Cardiac muscle cell (in vitro differentiated cells and primary cell): ENCODE results near the gene BRICD5. TPM values are rescaled to one million over a fixed set of nuclear protein-coding genes. Genes with fewer than 3 reads are reported as not detected.

Source experiments
- DNase-seq, 2 donors: peaks; one replicate each; pipeline versions ENCODE4 v3.0.0 to v3.0.0-alpha.2; 2010 to 2017; ENCODE audit warnings: low read depth in 1 of 2, low spot score in 1 of 2
- H3K27ac ChIP-seq: fragments of 200-600 bp; sonication (generic); 2 replicates; pipeline ENCODE4 v1.5.1; 2016
- H3K27me3 ChIP-seq: fragments of 200-600 bp; sonication (generic); 2 replicates; pipeline ENCODE4 v1.6.0; 2016; ENCODE audit warnings: control low read depth
- H3K36me3 ChIP-seq: fragments of 200-600 bp; sonication (generic); 2 replicates; pipeline ENCODE4 v1.5.1; 2016; ENCODE audit warnings: control low read depth
- H3K4me1 ChIP-seq: fragments of 200-600 bp; sonication (generic); 2 replicates; pipeline ENCODE4 v1.8.1; 2017; ENCODE audit warnings: low read depth, mild to moderate bottlenecking, mixed run types
- H3K4me3 ChIP-seq: fragments of 200-600 bp; sonication (generic); 2 replicates; pipeline ENCODE4 v1.5.1; 2016; ENCODE audit warnings: mild to moderate bottlenecking
- H3K9me3 ChIP-seq: fragments of 200-600 bp; sonication (generic); 2 replicates; pipeline ENCODE4 v1.5.1; 2017; ENCODE audit warnings: low read depth, mild to moderate bottlenecking, control low read depth
- CTCF ChIP-seq: IDR thresholded peaks from 2 replicates; pipeline ENCODE4 v1.5.1; 2012; ENCODE audit warnings: low read depth, mild to moderate bottlenecking, low read length
- polyA plus RNA-seq: library from polyadenylated mRNA; unstranded; fragments of >200 nt; fragmentation: Nextera tagmentation; extraction: Ambion mirVana; gene quantifications from 2 replicates; pipeline ENCODE4 v1.2.1, GENCODE V29; 2016
- total RNA-seq: library from RNA; depleted of rRNA; stranded (reverse); fragments of >200 nt; gene quantifications from 2 replicates; pipeline ENCODE4 v1.2.3, GENCODE V29; 2016

The BRICD5 gene
- total and polyA plus RNA-seq, 2 experiments from 2014 or later, result 21.8 to 24.6 TPM

- Histone ChIP-seq H3K4me3 (no peak overlapping the region), H3K27me3 (no peaks in the 10 kb centered on the region), H3K36me3 (peaks cover 5% of the 10 kb centered on the region), H3K4me1 (peaks cover 26% of the 10 kb centered on the region), H3K27ac (peak overlapping the region; percentile 81), H3K9me3 (no peaks in the 10 kb centered on the region)
- no peak for DNase-seq
- TF ChIP-seq CTCF, result no peak
Observed at GRCh38 chr16:2209258-2210008, 1.2 kb downstream of the BRICD5 start.

- H3K27ac ChIP-seq, result no peak overlapping the region
- no peaks in the 10 kb centered on the region for H3K27me3 ChIP-seq
- no peak for TF ChIP-seq CTCF
- H3K9me3 ChIP-seq, result no peaks in the 10 kb centered on the region
- peaks cover 26% of the 10 kb centered on the region for H3K4me1 ChIP-seq
- no peak for DNase-seq
- no peak overlapping the region for H3K4me3 ChIP-seq
- H3K36me3 ChIP-seq, result peaks cover 5% of the 10 kb centered on the region
Observed at GRCh38 chr16:2208772-2209171, 1.9 kb downstream of the BRICD5 start.

- Histone ChIP-seq H3K36me3 (peaks cover 5% of the 10 kb centered on the region), H3K27me3 (no peaks in the 10 kb centered on the region), H3K4me1 (peaks cover 23% of the 10 kb centered on the region), H3K4me3 (no peak overlapping the region), H3K27ac (no peak overlapping the region), H3K9me3 (no peaks in the 10 kb centered on the region)
- no peak for TF ChIP-seq CTCF
- no peak for DNase-seq
Observed at GRCh38 chr16:2208308-2208707, 2.4 kb downstream of the BRICD5 start.

GRCh38 chr16:2207872-2208271 is 2.8 kb downstream of the BRICD5 start:
- Histone ChIP-seq H3K27me3 (no peaks in the 10 kb centered on the region), H3K36me3 (peaks cover 5% of the 10 kb centered on the region), H3K9me3 (no peaks in the 10 kb centered on the region), H3K27ac (no peak overlapping the region), H3K4me1 (peaks cover 19% of the 10 kb centered on the region), H3K4me3 (no peak overlapping the region)
- no peak for TF ChIP-seq CTCF
- no peak for DNase-seq

GRCh38 chr16:2206780-2207433 is 3.8 kb downstream of the BRICD5 start:
- Histone ChIP-seq H3K27ac (no peak overlapping the region), H3K36me3 (peaks cover 5% of the 10 kb centered on the region), H3K27me3 (no peaks in the 10 kb centered on the region), H3K4me3 (no peak overlapping the region), H3K9me3 (no peaks in the 10 kb centered on the region), H3K4me1 (peaks cover 19% of the 10 kb centered on the region)
- peak in 1 of 2 donors; percentile 27 for DNase-seq
- TF ChIP-seq CTCF, result no peak
